Measurements from ENCODE around the gene FAP.

Gene FAP

DNA sequence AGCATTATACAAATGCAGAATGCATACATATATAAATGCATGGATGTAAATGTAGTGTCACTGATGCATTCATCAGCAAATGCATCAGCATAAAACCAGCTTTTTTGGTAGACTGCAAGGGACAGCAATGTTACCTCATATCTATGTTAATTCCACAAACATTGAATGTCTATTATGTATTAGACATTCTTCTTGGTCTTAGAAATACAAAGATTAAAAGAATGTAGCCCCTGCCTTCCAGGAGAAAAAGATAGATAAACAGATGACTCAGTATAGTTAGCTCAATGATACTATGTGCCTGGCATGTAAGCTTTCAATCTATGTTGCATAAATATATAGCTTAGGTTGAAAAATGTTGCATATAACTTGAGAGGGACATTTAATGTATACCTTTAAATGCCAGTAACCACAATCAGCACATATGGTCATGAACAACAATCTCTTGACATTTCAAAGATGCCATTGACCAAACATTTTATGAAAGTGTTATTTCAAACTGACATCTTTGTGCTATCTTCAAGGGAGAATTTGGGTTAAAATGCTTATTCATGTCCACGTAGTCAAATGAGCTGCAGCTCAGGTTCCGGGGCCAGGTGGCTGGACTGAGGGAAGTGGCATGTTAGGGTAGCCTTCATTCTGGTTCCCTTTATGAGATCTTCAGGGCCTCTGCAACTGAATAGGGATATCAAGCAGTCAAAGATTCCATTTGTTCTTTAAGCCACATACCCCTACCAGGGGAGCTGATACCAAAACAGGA, 46.0 kb downstream of the FAP start:
- DNase-seq (ENCODE audit: insufficient read length, low spot score) (no peak), FAIRE-seq (no peak)

DNA sequence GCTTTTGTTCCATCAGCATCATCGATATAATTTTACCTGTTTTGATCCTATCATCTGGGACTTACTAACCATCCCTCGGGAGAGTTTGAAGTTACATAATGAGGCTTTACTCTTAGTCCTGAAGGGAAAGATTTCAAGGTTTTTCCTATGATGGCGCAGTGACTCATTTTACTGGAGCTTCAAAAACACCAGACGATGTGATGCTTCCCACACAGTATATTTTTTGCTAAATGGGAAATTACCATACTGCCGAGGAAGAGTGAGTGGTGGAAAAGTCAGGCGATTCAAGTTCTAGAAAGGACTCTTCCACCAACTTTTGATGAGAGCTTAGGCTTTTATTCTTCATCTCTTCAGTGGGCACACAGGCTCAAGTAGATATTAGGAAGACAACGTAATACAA, 46.6 kb downstream of the FAP start:
- DNase-seq (ENCODE audit: insufficient read length, low spot score): no peak
- no peak for FAIRE-seq

DNA sequence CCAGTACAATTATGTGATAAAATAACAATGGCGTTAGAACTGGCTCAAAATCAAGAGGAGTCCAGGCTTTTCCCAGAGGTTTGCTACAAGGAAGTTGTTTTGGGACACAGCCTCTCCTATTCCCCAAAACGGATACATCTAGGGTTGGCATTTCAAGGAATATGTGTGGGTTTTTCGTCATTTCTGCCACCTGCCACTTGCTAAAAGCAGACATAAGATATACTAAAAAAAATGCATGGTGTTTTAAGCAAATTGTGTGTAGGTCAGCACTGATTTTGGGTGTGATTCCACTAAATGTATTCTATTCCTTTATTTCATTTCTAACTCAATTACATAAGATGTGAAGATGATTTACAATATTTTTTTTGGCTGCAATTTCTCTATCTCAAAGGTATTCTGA, 54.8 kb downstream of the FAP start:
- no peak for DNase-seq (ENCODE audit: insufficient read length, low spot score)
- no peak for FAIRE-seq

DNA sequence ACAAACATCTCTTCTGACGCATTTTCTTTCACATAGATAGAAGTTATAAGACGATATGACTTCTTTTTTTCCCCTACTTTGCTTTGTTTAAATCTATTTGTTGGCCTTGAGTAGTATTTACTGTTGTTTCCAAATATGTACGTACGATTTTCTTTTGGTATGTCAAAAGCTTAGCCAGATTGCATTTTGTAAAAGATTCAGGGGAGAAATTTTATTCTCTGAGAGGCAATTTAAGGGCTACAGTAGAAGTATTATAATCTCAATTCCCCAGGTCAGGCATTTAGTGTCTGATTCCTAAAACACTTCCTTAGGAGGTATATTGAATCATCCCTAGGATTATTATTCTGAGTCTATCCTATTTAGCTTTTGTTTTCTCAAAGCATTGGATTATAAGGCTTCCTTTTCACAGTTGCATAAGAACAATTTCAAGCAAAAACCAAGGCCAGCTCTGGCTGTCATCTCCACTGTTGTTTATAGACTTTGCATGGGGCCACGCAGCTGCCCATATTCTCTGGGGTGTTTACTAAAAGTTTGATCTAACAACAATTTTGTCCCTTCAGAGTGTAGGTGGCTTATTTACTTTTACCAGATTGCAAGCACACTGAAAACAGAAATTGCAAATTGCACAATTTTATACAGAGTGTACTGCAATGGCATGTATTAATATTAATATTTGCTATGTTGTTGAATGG, 57.6 kb downstream of the FAP start:
- DNase-seq (ENCODE audit: insufficient read length, low spot score): no peak
- no peak for FAIRE-seq

DNA sequence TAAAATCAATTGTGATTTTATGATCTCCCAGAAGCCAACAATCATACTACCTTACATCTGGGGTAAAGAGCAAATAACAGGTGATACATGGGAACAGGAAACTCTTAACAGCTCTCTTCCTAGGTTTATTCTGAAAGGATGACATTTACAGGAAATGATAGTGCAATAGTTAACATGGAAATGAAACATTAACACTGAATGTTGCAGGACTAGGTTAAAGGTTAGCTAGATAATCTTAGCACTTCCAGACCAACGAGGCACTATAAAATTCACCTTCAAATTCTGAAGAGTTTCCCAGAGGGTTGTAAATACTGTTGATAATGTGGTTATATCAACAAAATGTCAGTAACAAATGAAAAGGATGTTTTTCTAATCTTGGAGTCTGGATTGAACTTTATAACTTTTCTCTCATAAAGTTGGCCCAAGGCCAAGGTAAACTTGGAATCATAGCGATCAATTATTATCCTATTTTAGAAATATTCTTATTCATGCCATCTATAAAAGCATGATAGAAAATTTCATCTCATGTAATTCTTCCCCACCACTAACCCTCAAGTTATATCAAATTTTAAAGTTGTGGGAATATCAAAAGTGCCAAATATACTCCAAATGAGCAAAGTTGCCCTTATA, 58.3 kb downstream of the FAP start:
- DNase-seq (ENCODE audit: insufficient read length, low spot score) (no peak), FAIRE-seq (no peak)

DNA sequence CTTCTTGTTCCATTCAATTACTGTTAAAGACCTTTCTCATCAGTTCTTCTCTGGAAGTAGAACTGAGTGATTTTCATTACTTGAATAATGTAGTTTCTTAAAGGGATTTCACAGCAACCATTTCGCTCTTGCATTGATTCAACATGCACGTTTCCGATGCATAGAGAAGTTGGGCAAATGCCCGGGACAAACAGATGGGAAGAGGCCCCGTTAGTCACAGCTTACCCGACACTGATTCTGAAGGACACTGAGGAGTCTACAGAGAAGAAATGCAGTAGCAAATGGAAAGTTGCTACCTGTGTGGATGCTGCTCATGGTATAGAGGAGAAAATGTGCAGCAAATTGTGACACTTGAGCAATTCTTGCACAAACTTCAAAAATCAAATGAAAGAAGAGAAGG, 58.9 kb downstream of the FAP start:
- no peak for DNase-seq (ENCODE audit: insufficient read length, low spot score)
- FAIRE-seq: no peak

DNA sequence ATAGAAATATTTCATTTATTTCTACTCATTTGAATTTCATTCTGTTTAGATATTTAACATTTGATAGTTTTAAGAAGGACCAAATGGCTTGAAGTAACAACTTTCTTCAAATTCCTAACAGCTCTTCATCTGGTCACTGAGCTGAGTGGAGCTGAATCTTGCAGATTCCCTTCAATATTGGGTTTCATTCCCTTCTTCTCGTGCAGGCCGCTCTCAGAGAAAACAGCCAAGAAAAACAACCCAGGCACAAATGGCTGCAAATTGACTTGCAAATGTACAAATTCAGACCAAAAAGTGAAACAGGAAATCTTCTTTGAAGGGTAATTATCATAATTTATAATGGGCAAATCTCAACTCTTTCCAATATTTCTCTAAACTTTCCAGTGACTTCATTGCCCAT, 60.9 kb downstream of the FAP start:
- FAIRE-seq (no peak), DNase-seq (ENCODE audit: insufficient read length, low spot score) (no peak)

DNA sequence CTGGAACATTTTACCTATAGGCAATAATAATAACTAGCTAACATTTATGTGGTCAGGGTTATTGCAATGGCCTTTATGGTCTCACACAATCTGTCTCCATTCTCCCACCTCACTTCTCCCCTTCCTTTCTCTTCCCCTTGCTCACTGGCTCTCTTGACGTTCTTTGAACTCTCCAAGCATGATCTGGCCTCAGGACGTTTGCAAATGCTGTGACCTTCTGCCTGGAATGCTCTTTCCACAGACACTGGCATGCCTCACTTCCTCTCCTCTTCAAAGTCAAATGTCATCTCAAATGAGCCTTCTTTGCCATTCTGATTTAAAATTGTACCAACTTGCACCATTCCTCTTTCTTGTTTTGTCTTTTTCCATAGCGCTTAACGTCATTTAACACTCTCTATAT, 65.9 kb downstream of the FAP start:
- DNase-seq (ENCODE audit: insufficient read length, low spot score) (no peak), FAIRE-seq (no peak)

DNA sequence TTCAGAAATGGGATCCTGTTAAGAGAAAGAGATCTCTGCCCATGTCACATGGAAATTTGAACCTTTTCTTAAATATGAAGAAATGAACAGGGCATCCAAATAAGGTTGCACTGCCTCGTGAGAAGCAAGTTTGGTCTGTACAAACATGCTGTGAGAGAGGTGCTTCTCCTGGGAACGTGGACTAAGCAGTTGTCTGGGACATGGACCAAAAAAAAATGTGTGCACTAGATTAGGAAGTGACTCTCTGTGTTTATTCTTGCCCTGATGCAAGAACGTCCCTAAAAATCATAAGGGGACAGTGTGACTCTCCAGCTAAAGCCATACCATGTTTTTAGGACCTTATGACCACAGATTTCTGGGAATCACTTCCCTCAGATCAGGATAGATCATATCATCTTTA, 67.5 kb downstream of the FAP start:
- FAIRE-seq (no peak), DNase-seq (ENCODE audit: insufficient read length, low spot score) (no peak)

DNA sequence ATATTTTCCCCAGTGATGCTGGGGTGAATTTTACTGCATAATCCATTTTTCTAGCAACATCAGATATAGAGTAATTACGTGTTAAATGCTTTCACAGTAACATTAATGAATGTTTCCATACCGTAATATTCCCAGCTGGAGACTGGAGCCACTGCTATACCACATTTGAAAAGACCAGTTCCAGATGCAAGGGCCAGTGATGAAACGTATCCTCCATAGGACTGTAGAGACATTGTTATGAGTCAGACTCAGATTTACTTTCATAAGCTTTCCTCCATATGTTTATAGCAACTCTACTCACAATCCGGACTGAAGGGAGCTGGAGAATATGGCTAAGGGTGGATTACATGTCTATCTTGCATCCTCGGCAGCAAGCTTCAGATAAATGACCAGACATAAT, 68.5 kb downstream of the FAP start:
- no peak for DNase-seq (ENCODE audit: insufficient read length, low spot score)
- no peak for FAIRE-seq

DNA sequence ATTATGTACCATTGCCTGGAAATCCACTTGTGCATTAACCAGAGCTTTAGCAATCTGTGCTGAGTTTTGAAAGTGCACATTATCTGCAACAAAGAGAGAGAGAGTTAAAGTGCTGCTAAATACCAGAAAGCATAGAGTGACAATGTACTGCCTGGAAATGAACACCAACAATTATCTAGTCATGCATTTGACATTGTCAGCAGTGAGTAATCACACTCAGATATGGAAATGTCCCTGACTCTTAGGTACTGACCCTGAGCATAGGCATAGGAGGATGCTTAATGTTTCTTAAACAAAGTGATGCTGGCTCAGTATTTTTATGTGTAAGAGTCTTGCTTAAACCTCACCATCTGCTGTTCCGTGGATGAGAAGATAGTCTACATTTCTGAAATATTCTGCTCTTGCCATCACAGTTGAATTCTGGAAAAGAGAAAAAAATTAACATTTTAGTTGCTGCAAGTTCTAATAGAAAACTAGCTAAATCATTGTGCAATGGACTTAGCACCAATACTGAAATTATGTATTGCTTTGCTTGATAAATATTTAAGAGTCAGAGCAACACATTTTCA, 70.4 kb downstream of the FAP start:
- DNase-seq (ENCODE audit: insufficient read length, low spot score) (no peak), FAIRE-seq (no peak)

DNA sequence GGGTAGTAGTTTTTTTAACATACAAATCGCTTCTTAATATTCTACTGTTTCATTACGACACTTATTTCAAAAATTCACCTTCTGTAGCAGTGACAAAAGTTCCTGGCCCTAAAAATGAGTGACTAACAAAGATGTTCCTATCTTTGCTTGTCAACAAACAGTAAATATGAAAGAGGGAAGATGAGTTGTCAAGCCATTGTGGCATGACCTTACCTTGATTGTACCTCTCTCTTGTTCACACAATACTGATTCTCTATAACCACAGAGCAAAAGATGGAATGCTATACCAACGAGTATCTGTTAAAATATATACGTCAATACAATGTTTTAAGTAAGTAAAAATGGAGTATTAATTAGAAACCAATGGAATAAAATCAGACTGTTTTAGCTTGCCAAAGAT, 76.5 kb downstream of the FAP start:
- no peak for FAIRE-seq
- DNase-seq (ENCODE audit: insufficient read length, low spot score): no peak

DNA sequence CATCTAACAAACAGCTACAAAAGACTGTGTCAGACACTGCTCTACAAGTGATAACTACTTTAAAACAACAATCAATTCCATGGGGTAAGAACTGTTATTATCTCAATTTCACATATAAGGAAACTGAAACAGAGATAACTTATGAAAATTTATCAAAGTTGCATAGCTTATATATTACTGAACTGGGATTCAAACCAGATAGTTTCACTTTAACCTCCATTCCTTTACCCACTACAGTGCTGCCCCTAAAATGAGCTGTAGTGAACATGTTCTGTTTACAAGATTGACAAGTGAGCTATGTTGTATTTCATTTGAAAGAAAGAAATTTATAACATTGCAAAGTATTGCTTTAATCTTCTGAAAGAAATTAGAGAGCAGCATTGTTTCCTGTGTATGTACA, 77.1 kb downstream of the FAP start:
- no peak for DNase-seq (ENCODE audit: insufficient read length, low spot score)
- FAIRE-seq: no peak

DNA sequence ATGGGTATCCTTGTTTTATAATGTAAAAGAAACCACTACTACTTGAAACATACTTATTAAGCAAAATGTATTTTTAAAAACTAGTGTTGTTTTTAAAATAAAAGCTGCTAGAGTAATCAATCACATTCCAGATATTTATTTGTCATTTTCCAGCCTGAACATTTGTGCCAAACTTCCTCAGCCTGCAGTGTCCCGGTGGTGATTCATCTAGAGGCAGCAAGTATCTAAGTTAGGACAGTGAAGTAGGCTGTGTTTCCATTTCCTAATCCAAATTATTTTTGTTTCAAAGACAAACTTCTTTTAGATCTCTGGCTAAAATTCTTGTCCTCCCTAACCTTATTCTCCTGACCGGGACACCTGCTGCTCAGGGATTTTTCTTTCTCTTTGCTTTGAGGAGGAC, 78.4 kb downstream of the FAP start:
- FAIRE-seq: no peak
- no peak for DNase-seq (ENCODE audit: insufficient read length, low spot score)

DNA sequence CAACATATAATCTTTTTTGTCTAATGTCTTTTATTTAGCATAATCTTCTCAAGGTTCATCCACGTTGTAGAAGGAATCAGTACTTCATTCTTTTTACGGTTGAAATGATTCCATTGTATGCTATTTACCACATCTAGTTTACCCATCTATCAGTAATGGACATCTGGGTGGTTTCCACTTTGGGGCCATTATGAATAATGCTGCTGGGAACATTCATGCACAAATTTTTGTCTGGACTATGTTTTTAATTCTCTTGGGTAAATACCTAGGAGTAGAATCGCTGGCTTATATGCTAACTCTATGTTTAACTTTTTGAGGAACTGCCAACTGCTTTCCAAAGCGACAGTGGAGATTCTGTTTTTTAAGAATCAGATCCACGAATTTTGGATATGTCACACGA, 83.8 kb downstream of the FAP start:
- FAIRE-seq: no peak
- DNase-seq (ENCODE audit: insufficient read length, low spot score): no peak

DNA sequence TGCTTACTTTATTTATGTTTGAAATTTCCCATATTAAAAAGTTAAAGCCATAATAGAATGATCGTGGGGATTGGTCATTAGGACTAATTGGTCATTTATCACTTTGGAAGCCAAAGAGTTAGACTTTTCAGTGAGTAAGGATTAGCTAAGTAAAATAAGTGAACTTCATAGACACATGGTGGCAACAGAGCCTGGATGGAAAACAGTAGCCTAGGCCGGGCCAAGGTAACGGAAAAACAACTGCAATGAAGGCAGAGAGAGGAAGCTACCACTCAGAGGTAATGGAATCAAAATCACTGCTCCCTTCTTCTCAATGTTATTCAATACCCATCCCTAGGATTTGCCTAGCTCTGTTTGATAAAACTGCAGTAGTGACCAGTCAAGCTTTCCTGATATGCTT, 87.1 kb downstream of the FAP start:
- FAIRE-seq (no peak), DNase-seq (ENCODE audit: insufficient read length, low spot score) (no peak)

DNA sequence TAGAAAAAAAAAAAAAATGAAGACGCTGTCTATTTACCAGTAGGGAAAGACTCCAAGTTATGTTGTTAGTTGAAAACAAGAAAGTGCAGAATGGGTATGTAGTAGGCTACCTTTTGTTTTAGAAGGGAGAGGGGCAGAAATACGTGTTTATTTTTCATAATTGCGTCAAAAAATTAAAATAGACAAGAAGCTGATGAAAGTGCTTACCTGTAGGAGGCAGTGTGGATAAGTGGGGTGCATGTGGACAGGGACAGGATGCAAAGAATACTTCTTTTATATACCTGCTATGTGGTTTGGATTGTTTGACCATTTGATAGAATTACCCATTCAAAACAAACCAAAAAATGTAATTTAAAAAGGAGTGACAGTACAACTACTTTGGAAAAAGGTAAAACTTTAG, 88.2 kb downstream of the FAP start:
- DNase-seq (ENCODE audit: insufficient read length, low spot score): no peak
- FAIRE-seq: no peak

DNA sequence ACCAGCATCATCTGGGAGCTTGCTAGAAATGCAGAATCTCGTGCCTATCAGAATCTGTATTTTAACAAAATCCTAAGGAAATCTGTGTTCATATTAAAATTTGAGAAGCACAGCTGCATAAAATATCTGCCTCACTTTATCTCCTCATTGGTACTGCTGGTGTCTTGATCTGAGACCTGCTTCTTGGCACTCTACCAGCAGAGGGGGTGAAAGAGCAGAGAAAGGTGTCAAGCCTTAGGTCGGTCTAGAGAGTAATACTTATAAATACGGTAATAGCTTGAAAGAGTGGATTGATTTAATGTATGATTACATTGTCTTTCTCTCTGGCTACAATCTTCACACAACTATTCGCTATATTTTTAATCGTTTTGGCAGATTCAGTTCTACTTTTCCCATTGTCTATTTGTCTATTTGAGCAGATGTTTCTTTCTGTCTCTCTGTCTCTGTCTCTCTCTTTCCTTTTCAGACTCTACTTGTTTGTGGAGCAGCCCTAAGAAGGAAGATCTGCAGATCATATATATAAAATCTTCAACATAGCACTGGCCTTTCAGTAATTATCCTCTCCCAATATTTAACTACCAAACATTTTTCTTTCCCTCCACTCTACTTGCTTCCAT, 89.5 kb downstream of the FAP start:
- peak; percentile 72 for FAIRE-seq
- peak; percentile 13 for DNase-seq (ENCODE audit: insufficient read length, low spot score)

DNA sequence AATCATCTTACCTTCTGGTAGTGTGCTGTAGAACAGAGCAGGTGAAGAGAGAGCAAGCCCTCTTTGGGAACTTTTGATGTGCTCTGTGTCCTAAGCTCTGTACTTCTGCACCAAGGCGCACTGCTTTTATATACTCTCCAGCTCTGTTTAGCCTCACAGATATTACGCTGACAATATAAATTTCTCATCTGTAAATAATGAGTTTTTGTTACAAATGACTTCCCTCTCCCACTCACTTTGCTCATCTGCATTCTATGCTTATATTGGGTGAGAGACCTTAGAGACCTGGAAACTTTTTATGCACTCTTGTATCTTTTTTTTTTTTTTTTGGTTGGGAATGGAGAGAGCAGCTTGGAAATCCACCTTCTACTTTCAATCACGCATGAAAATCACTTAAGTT, 91.1 kb downstream of the FAP start, which contains the start of gene GCG:
TSS of gene GCG (minus strand) at position 101 of the 400 bp plus-strand sequence. CDS start 3,069 bp downstream, outside the sequence.
- DNase-seq (ENCODE audit: insufficient read length, low spot score) (no peak), FAIRE-seq (no peak)

DNA sequence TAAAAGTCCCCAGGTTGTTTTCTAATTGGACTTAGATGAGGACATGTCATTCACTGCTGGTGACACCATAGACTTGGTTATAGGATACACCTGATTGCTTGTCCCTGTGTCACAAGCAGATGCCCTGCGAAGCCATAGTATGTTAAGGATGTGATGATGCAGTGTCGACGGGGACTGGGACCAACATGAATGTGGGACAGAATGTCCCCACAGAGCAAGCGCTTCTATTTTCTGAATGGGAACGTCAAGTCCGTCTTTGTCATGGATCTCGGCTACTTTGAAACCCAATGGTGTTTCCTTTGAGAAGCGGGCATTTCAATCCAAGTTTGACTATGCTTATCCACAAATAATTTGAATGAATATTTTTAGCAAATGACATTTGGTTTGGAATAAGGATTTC, 93.3 kb downstream of the FAP start:
- FAIRE-seq: no peak
- DNase-seq (ENCODE audit: insufficient read length, low spot score): no peak

DNA sequence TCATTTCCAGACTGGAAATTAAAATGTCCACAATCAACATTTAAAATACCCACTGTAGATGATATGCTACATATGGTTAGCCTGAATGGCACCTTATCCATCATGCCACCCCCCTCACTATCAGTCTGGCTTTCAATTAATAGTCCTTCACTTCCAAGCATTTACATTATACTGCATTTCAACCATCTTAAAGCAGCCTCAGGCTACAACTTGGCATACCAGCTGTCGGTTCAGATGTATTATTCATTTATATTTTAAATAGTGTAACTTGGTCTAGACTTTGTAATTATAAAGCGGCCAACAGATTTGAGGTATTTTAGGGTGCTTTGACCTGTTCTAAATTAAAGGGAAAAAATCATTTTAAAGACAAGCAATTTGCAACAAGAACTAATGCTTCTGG, 93.8 kb downstream of the FAP start:
- FAIRE-seq (no peak), DNase-seq (ENCODE audit: insufficient read length, low spot score) (no peak)
